ENCODE data around the gene KERA.

Gene KERA

GRCh38 chr12:91023326-91024004 is 34.4 kb downstream of the KERA start:
- Histone ChIP-seq H3K36me3 (replicated peaks; ENCODE audit: insufficient read depth, low read length) (no peaks in the 10 kb centered on the region), H3K27me3 (replicated peaks; ENCODE audit: insufficient read depth, low read length) (no peaks in the 10 kb centered on the region; the same call in 1 of the 2 replicates), H3K9me2 (replicated peaks; ENCODE audit: insufficient read depth, low read length) (no peaks in the 10 kb centered on the region), H3K9ac (ENCODE audit: low read length) (no peak overlapping the region), H4K20me1 (ENCODE audit: insufficient read depth, low read length) (no peaks in the 10 kb centered on the region), H3K79me2 (ENCODE audit: low read length) (no peaks in the 10 kb centered on the region), H3K4me3 (ENCODE audit: low read length) (no peak overlapping the region), H3K27ac (ENCODE audit: low read length) (no peak overlapping the region), H2AFZ (ENCODE audit: low read length) (no peak overlapping the region), H3K9me3 (replicated peaks; ENCODE audit: insufficient read depth, low read length) (no peaks in the 10 kb centered on the region), H3K4me1 (ENCODE audit: low read length) (peaks cover 11% of the 10 kb centered on the region), H3F3A (ENCODE audit: insufficient read depth, low read length) (no peaks in the 10 kb centered on the region), H3K4me2 (ENCODE audit: low read depth, low read length) (peak overlapping the region; percentile 8; the same call in 1 of the 2 replicates)
- DNase-seq = peak; percentile 74
- TF ChIP-seq EZH2 (optimal IDR thresholded peaks at IDR 0.05; ENCODE audit: low read depth, low read length) (no peak), EZH2phosphoT487 (IDR thresholded peaks at IDR 0.05; ENCODE audit: low read length) (no peak), CTCF (IDR thresholded peaks at IDR 0.05; ENCODE audit: low read length) (no peak)

- Histone ChIP-seq H3K4me2 (ENCODE audit: low read depth, low read length) (no peak overlapping the region), H3K4me3 (ENCODE audit: low read length) (no peak overlapping the region), H3K36me3 (replicated peaks; ENCODE audit: insufficient read depth, low read length) (no peaks in the 10 kb centered on the region), H3K79me2 (ENCODE audit: low read length) (no peaks in the 10 kb centered on the region), H3K9me2 (replicated peaks; ENCODE audit: insufficient read depth, low read length) (no peaks in the 10 kb centered on the region), H4K20me1 (ENCODE audit: insufficient read depth, low read length) (no peaks in the 10 kb centered on the region), H3K4me1 (ENCODE audit: low read length) (peaks cover 11% of the 10 kb centered on the region), H3F3A (ENCODE audit: insufficient read depth, low read length) (no peaks in the 10 kb centered on the region), H3K27ac (ENCODE audit: low read length) (no peak overlapping the region), H3K27me3 (replicated peaks; ENCODE audit: insufficient read depth, low read length) (no peaks in the 10 kb centered on the region; the same call in 1 of the 2 replicates), H3K9me3 (replicated peaks; ENCODE audit: insufficient read depth, low read length) (no peaks in the 10 kb centered on the region), H3K9ac (ENCODE audit: low read length) (no peak overlapping the region), H2AFZ (ENCODE audit: low read length) (no peak overlapping the region)
- TF ChIP-seq EZH2 (optimal IDR thresholded peaks at IDR 0.05; ENCODE audit: low read depth, low read length) = no peak
- TF ChIP-seq EZH2phosphoT487 (IDR thresholded peaks at IDR 0.05; ENCODE audit: low read length) = no peak
- no peak for TF ChIP-seq CTCF (IDR thresholded peaks at IDR 0.05; ENCODE audit: low read length)
- no peak for DNase-seq
These were observed 36.7 kb downstream of the KERA start for GRCh38 chr12:91021076-91021475.

DNA sequence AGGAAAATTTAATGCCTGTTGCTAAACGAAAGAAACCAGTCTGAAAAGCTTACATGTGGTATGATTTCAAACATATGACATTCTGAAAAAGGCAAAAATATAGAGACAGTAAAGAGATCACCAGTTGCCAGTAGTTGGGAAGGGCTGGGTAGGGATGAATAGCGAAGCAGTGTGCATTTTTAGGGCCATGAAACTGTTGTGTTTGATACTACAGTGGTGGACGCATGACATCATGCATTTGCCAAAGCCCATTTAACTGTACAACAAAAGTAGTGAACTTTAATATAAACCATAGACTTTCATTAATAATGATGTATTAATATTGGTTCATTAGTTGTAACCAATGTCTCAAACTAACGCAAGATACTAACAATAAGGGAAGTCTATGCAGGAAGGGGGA is 38.4 kb downstream of the KERA start:
- TF ChIP-seq EZH2phosphoT487 (IDR thresholded peaks at IDR 0.05; ENCODE audit: low read length) (no peak), CTCF (IDR thresholded peaks at IDR 0.05; ENCODE audit: low read length) (no peak), EZH2 (optimal IDR thresholded peaks at IDR 0.05; ENCODE audit: low read depth, low read length) (no peak)
- H3K27ac ChIP-seq (ENCODE audit: low read length) = no peak overlapping the region
- peaks cover 11% of the 10 kb centered on the region for H3K4me1 ChIP-seq (ENCODE audit: low read length)
- no peak for DNase-seq
- H3K4me2 ChIP-seq (ENCODE audit: low read depth, low read length) = no peak overlapping the region
- H3K9me2 ChIP-seq (replicated peaks; ENCODE audit: insufficient read depth, low read length) = no peaks in the 10 kb centered on the region
- no peaks in the 10 kb centered on the region for H3K79me2 ChIP-seq (ENCODE audit: low read length)
- peaks cover 12% of the 10 kb centered on the region; the same call in 1 of the 2 replicates for H3K27me3 ChIP-seq (replicated peaks; ENCODE audit: insufficient read depth, low read length)
- H3K4me3 ChIP-seq (ENCODE audit: low read length) = no peak overlapping the region
- no peak overlapping the region for H2AFZ ChIP-seq (ENCODE audit: low read length)
- H3K9ac ChIP-seq (ENCODE audit: low read length) = no peak overlapping the region
- H3K9me3 ChIP-seq (replicated peaks; ENCODE audit: insufficient read depth, low read length) = no peaks in the 10 kb centered on the region
- no peaks in the 10 kb centered on the region for H4K20me1 ChIP-seq (ENCODE audit: insufficient read depth, low read length)
- no peaks in the 10 kb centered on the region for H3K36me3 ChIP-seq (replicated peaks; ENCODE audit: insufficient read depth, low read length)
- H3F3A ChIP-seq (ENCODE audit: insufficient read depth, low read length) = no peaks in the 10 kb centered on the region
